LHCN-M2 (cell line): ENCODE data around the gene ATG16L2. TPM values are rescaled to one million over a fixed set of nuclear protein-coding genes. Genes with fewer than 3 reads are reported as not detected.
"Not testable (repeated sequence)": the region's sequence is repeated elsewhere in the genome, so short reads cannot be mapped to it uniquely, and the experiment has no call there.

Experiments used
- DNase-seq: peaks from one replicate; pipeline ENCODE4 v3.0.0-alpha.2; 2012; ENCODE audit warnings: low read depth
- total RNA-seq: library from RNA; depleted of rRNA; stranded (reverse); fragments of >200 nt; gene quantifications from 2 replicates; pipeline ENCODE4 v1.2.3, GENCODE V29; 2014

Gene ATG16L2
- total RNA-seq, 1 experiment from 2014 or later = 9.8 TPM

- no peak for DNase-seq
These were observed 11.4 kb upstream of the ATG16L2 start for GRCh38 chr11:72802822-72803221.

GRCh38 chr11:72805216-72805615, 9.0 kb upstream of the ATG16L2 start:
- DNase-seq = no peak

- not testable (repeated sequence) for DNase-seq
These were observed 7.8 kb upstream of the ATG16L2 start for GRCh38 chr11:72806378-72806777.

GRCh38 chr11:72807021-72807693, 7.1 kb upstream of the ATG16L2 start:
- peak; percentile 12 for DNase-seq

- no peak for DNase-seq
These were observed 6.4 kb upstream of the ATG16L2 start for GRCh38 chr11:72807792-72808191.

GRCh38 chr11:72808331-72808798, 5.8 kb upstream of the ATG16L2 start:
- DNase-seq = no peak

- DNase-seq = not testable (repeated sequence)
These were observed 2.5 kb upstream of the ATG16L2 start for GRCh38 chr11:72811686-72812085.

GRCh38 chr11:72812604-72812966, 1.6 kb upstream of the ATG16L2 start:
- DNase-seq = no peak

- DNase-seq = peak; percentile 85
These were observed 1.1 kb upstream of the ATG16L2 start for GRCh38 chr11:72812967-72813739.

GRCh38 chr11:72813740-72814285, 398 bp upstream of the ATG16L2 start:
- peak; percentile 73 for DNase-seq

GRCh38 chr11:72815110-72815618, 953 bp downstream of the ATG16L2 start:
- DNase-seq = peak; percentile 70

GRCh38 chr11:72816404-72816990, 2.3 kb downstream of the ATG16L2 start:
- no peak for DNase-seq

- no peak for DNase-seq
These were observed 3.8 kb downstream of the ATG16L2 start for GRCh38 chr11:72817966-72818365.

- DNase-seq = no peak
These were observed 4.8 kb downstream of the ATG16L2 start for GRCh38 chr11:72818971-72819370.

GRCh38 chr11:72820439-72821139, 6.4 kb downstream of the ATG16L2 start:
- DNase-seq = no peak

- no peak for DNase-seq
These were observed 7.2 kb downstream of the ATG16L2 start for GRCh38 chr11:72821221-72821919.

GRCh38 chr11:72821920-72822799, 7.9 kb downstream of the ATG16L2 start:
- no peak for DNase-seq

- DNase-seq = no peak
These were observed 9.0 kb downstream of the ATG16L2 start for GRCh38 chr11:72823105-72823804.

- no peak for DNase-seq
These were observed 9.8 kb downstream of the ATG16L2 start for GRCh38 chr11:72824020-72824419.
